GM19025 (cell line): ENCODE data around the gene FARS2.
A peak's percentile ranks its signal among the peaks of the same experiment; 100 is the strongest.

Experiments
- ATAC-seq: cut with Tn5 transposase; IDR thresholded peaks from one replicate; pipeline ENCODE4 v1.9.1; 2021; ENCODE audit warnings: mild to moderate bottlenecking, low read depth, moderate library complexity; ENCODE audit not compliant: unreplicated experiment

The FARS2 gene

DNA sequence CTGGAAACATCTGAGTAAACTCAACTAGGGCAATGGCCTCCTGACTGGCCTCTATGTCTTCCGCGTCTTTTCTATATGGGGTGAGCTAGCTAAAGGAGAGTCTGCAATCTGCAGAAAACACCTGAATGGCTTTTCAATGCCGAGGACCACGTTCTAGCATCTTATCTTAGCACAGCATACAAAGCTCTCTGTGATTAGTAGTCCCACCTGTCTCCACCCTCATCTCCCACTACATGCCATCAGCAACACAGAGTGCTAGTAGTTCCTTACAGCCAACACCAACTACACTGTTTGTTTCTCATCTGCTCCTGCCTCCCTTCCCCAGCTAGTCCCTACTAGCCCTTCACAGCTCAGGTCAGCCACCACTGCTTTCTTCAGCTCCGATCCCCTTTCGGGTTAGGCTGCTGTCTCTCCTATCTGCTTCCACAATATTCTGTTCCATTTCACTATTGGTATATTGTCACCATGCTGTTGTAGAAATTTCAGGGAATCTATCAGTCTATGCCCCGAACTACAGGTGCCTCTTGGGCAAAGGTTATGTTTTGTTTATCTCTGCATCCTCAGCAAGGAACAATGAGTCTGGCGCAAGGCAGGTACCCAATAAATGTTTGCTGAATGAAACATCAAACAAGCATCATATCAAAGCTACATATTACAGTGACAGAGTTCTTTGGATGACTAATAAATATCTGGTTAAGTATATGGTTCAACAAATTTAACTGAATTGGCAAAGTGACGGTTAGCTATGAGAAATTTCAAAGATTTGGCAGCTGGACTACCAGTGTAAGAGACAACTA, 12.8 kb upstream of the FARS2 start:
- no peak for ATAC-seq

- ATAC-seq: no peak
Measured at GRCh38 chr6:5249451-5250122, 11.7 kb upstream of the FARS2 start.

DNA sequence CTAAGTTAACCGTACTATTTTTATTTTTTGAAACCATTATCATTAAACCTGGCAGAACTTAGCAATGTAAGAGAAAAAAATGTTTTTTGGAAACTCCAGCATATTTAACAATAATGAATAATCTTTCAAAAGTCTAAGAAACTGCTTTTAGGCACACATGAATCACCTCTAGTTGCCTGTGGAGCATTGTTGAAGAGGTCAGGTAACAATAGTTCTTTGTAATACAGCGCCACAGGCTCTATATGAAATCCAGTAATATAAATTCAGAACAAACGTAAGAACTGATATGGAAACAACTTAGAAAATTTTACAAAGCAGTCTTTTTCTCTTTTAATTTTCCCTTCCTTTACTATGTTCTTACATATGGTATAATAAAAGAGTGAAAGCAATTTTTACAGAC, 10.9 kb upstream of the FARS2 start:
- ATAC-seq: no peak

DNA sequence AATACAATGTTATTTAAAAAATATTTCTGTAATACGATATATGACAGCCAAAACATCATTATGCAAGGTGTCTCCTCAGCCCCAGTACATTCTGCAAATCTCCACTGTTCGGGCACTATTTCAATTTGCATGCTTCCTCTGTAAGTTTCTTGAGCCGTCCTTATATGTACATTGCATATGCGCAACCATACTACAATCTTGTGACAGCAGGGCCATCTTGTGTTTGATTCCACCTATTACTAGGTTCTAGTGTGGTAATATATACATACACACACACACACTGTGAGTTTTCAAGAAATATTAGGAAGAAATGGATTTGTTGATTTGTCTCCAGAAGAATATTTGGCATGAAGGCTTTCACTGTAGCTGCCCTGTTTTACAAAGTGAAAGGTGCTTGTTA, 10.4 kb upstream of the FARS2 start:
- no peak for ATAC-seq

DNA sequence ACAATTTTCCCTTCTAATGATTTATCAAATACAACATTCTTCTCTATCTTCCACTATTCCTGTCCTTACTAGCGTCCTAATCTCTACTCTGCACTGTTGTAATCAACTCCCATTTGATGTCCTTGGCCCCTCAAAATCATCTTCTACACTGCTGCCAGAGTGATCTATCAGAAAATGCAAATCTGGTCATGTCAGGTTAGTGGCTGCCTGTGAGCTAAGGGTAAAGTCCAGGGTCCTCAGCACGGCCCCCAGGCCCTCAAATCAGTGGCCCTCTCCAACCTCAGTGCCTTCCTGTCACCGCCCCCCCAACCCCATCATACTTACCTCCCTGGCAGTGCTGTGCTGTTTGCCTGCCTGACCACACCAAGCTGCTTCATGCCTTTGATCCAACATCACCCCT, 4.4 kb upstream of the FARS2 start:
- no peak for ATAC-seq

DNA sequence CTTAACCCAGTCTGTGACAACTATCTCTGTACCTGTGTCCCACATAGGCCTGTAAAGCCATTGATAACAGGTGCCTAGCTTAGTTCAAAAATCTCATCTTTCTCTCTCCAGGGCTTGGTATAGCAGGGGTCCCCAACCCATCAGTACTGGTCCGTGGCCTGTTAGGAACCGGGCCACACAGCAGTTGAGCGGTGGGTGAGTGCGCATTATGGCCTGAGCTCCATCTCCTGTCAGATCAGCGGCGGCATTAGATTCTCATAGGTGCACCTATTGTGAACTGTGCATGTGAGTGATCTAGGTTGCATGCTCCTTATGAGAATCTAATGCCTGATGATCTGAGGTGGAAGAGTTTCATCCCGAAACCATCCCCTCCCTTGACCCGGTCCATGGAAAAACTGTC, 3.9 kb upstream of the FARS2 start:
- ATAC-seq: no peak

DNA sequence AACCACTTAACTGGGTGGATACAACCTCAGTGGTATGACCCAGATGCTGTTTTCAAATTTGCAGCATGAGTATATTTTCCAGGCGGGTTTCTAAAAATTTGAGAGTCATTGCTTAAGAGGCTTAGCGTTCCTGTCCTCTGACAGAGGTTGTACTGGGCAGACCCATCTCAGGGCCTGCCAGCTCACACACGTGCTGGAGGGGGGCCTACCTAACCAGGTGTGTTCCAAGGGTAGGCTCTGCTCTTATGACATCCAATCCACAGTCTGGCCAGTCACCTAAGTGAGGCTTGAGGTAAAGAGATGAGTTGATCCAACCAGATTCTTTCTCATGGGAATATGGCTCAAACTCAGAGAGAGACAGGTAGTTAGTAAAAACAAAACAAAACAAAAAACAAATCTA, 1.9 kb upstream of the FARS2 start:
- ATAC-seq: no peak

DNA sequence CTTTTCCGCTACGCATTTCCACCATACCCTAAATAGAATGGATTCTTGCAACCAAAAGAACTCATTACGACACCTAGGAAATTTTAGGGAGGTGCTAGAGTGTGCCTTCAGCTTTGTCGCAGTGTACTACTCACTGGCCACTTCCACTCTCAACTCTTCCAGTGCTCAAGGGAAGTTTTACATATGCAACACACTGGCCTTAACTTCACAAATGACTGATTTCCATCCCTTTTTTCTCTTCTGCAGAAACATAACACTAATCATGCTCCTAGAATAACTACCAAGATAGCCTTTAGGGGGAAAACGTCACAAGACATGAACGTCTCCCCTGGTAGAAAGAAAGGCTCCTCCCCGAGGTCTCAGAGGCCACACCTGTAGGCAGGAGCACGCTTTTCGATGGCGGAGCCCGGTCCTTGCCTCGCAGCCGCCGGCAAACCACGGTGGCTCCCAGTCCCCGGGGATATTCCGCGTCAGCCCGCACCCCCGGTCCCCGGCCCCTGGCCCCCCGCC, 1.1 kb upstream of the FARS2 start:
- peak; percentile 41 for ATAC-seq

GRCh38 chr6:5261545-5262109, 314 bp downstream of the FARS2 start:
- no peak for ATAC-seq

DNA sequence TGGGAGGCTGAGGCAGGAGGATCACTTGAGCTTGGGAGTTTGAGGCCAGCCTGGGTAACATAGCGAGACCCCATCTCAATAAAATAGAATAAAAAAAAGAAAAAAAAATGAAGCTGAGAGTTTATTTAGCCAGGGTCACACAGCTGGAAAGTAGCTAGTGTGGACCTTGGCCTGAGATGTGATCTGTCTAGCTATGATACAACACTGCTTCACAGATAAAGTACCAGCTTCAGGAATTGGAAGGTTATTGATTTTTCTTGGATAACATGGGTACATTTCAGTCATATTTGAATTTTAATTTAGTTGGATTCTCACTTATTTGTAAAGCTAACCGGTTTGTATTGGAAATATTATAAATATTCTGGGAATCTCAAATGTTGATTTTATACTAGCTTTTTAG, 5.1 kb downstream of the FARS2 start:
- no peak for ATAC-seq

- no peak for ATAC-seq
Measured at GRCh38 chr6:5270093-5270680, 8.9 kb downstream of the FARS2 start.

DNA sequence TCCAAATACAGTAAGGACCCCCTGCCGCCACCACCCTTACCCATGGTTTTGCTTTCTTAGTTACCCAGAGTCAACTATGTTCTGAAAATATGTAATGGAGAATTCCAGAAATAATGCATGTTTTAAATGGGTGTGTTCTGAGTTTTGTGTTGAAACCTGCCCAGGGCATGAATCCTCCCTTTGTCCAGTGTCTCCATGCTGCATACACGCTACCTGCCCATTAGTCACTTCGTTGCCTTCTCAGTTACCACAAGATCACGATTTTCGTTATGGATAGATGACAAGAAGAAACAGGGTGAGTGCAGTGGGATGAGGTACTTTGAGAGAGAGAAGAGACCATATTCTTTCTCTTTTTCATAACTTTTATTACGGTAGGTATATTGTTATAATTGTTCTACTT, 10.6 kb downstream of the FARS2 start:
- no peak for ATAC-seq

GRCh38 chr6:5274231-5274630, 12.9 kb downstream of the FARS2 start:
- ATAC-seq: no peak

GRCh38 chr6:5275497-5275896, 14.2 kb downstream of the FARS2 start:
- no peak for ATAC-seq

GRCh38 chr6:5276581-5276980, 15.3 kb downstream of the FARS2 start:
- ATAC-seq: no peak

- ATAC-seq: no peak
Measured at GRCh38 chr6:5277589-5277988, 16.3 kb downstream of the FARS2 start.

- ATAC-seq: peak; percentile 67
Measured at GRCh38 chr6:5278047-5278446, 16.7 kb downstream of the FARS2 start.

GRCh38 chr6:5278565-5279120, 17.3 kb downstream of the FARS2 start:
- no peak for ATAC-seq

DNA sequence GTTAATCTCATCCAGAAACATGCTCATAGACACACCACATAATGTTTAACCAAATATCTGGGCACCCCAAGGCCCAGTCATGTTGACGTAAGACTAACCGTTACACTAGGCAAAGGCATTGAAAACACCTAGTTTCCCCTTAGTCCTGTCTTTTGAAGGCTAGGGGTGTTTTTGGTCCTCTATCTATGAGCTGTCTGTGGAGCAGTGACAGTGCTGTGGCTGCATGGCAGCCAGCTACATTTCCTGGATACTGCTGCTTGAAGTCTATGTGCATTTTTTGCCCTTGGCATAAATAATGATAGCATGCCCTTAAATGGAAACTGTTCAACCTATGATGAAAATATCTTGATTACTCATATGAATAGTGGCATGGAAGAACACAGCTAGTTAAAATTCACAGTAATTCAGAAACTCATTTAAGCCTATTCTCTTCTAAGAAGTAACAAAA, 18.6 kb downstream of the FARS2 start:
- no peak for ATAC-seq

GRCh38 chr6:5280920-5281319, 19.6 kb downstream of the FARS2 start:
- ATAC-seq: no peak

DNA sequence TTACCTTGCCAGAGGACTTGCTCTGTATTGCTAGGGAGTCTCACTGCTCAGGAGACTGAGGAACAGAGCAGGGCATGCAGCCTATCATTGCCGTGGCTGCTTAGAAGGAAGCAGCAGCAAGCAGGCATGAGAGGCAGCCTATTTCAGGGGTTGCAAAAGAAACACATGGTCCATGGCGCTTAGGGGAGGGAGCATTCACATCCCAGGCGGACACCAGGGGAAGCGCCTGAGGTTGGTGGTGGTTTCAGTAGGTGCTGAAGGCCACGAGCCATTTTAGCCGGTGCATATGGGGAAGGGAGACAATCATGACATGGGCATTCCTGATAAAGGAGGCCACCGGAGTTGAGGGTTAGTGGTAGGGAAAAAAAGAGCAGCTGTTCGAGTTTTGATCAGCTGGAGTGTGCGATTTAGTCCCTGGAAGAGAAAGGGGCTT, 20.9 kb downstream of the FARS2 start:
- ATAC-seq: no peak
